ENCODE data around the gene P2RX7.
A peak's percentile ranks its signal among the peaks of the same experiment; 100 is the strongest.
"Not testable (repeated sequence)": the region's sequence is repeated elsewhere in the genome, so short reads cannot be mapped to it uniquely, and the experiment has no call there.

The P2RX7 gene

DNA sequence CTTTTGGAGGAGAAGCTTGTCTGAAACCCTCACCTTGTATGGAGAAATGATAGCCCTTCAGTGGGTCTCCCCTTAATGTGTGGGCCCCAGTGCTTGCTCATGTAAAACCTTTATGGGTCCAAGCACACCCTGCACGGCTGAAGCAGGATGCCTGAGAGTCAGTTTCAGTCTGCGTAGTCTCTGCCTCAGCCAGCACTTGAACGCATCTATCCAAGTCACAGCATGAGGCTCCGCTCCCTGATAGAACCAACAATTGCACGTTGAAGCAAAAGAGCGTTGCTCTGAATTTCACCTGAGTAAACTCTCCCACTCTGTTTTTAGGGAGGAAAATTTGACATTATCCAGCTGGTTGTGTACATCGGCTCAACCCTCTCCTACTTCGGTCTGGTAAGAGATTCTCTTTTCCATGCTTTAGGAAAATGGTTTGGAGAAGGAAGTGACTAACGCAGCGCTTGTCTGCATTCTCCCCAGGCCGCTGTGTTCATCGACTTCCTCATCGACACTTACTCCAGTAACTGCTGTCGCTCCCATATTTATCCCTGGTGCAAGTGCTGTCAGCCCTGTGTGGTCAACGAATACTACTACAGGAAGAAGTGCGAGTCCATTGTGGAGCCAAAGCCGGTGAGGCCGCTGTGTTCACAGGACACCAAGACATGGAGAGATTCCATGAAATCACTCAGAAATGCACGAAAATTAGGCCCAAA is 44.3 kb downstream of the P2RX7 start:
- no peak for DNase-seq

DNA sequence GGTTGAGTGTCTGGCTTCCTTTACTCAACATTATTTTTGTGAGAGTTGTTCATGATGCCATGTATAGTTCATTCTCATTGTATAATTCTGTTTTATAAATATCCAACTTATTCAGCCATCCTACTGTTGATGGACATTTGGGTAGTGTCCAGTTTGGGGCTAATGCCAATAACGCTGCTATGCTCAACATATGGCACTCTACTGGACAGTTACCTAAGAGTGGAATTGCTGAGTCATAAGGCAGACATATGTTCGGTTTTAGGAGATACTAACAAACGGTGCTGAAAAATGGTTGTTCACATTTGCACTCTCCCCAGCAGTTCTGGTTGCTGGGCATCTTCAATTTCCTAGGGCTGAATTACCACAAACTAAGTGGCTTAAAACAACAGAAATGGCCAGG is 48.5 kb downstream of the P2RX7 start:
- DNase-seq, result no peak

DNA sequence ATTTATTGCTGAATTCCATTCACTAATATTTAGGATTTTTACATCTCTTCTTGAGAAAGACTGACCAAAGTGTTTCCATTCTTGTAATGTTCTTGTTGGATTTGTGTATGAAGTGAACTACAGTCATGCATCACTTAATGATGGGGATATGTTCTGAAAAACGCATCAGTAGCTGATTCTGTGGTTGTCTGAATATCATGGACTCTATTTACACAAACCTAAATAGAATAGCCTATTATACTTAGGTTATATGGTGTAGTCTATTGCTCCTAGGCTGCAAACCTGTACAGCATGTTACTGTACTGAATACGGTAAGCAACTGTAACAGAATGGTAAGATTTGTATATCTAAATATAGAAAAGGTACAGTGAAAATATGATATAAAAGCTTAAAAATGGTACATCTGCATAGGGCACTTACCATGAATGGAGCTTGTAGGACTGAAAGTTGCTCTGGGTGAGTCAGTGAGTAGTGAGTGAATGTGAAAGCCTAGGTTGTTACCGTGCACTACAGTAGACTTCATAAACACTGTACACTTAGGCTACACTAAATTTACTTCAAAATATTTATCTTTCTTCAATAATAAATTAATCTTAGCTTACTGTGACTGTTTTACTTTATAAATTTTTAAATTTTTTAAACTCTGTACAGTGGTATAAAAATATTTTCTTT is 49.7 kb downstream of the P2RX7 start:
- no peak for DNase-seq

DNA sequence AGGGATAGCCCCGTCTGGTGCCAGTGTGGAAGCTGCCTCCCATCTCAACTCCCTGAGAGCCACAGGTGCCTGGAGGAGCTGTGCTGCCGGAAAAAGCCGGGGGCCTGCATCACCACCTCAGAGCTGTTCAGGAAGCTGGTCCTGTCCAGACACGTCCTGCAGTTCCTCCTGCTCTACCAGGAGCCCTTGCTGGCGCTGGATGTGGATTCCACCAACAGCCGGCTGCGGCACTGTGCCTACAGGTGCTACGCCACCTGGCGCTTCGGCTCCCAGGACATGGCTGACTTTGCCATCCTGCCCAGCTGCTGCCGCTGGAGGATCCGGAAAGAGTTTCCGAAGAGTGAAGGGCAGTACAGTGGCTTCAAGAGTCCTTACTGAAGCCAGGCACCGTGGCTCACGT is 51.7 kb downstream of the P2RX7 start:
- no peak for DNase-seq

DNA sequence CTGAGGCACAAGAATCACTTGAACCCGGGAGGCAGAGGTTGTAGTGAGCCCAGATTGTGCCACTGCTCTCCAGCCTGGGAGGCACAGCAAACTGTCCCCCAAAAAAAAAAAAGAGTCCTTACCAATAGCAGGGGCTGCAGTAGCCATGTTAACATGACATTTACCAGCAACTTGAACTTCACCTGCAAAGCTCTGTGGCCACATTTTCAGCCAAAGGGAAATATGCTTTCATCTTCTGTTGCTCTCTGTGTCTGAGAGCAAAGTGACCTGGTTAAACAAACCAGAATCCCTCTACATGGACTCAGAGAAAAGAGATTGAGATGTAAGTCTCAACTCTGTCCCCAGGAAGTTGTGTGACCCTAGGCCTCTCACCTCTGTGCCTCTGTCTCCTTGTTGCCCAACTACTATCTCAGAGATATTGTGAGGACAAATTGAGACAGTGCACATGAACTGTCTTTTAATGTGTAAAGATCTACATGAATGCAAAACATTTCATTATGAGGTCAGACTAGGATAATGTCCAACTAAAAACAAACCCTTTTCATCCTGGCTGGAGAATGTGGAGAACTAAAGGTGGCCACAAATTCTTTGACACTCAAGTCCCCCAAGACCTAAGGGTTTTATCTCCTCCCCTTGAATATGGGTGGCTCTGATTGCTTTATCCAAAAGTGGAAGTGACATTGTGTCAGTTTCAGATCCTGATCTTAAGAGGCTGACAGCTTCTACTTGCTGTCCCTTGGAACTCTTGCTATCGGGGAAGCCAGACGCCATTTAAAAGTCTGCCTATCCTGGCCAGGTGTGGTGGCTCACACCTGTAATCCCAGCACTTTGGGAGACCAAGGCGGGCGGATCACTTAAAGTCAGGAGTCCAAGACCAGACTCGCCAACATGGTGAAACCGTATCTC is 52.6 kb downstream of the P2RX7 start:
- no peak for DNase-seq

DNA sequence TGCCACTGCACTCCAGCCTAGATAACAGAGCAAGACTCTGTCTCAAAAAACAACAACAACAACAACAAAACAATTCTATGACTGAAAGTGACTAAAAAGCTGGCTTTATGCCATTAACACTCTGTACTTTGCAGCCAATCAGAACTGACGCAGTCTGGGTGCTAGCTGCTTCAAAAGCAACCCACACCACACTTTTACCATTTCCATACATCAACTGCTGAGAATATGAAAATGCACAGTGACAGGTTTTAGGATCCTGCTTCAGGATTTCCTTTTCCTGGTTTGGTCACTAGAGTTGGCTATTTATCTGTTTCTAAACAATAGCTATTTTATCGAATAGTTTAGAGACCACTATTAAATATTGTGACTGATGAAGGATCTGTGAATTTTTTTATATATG is 54.1 kb downstream of the P2RX7 start:
- DNase-seq, result no peak

DNA sequence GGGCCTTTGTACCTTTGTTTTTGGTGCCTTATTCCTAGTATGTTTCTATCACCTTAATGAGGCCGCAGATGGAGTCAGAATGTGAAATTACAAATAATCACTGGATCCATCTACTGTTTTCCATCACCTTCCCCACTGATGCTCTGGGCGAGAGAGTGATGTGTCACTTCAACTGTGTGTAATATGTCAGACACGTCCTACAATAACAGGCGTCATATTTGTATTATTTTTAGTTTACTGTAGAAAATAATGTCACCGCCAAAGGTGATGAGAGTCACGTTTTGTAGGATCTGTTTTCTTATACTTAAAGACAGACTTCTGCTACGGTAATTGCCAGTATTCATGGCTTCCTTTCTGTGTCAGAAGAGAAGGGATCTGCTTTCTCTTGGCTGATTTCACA is 54.8 kb downstream of the P2RX7 start:
- DNase-seq, result no peak

DNA sequence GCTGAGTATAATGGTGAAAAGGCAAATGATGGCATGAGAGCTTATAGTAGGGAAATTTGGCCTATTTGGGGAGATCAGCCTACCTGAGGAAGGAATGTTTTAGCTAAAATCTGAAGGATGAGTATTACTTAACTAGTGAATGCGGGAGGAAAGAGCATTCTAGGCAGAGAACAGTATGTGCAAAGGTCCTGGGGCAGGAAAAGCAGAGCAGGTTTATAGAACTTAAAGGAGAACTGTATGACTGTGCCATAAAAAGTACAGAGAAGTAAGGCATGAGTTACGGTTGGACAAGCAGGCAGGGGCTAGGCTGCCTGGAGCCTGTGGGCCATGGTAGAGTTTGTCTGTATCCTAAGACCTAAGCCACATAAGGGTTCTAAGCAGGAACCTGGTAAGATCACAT is 55.6 kb downstream of the P2RX7 start:
- no peak for DNase-seq

DNA sequence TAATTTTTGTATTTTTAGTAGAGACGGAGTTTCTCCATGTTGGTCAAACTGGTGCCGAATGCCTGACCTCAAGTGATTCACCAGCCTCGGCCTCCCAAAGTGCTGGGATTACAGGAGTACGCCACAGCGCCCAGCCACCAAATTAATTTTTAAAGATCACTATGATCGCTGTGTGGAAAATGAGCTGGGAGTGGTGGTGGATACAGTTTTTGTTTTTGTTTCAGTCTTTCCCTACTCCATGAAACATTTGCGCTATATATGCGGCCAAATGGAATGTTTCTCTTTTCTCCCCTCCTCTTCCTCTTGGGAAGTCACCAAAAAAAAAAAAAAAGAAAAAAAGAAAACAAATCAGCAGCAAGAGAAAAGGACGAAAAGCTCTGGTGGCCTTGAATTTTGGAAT is 56.5 kb downstream of the P2RX7 start:
- no peak for DNase-seq

DNA sequence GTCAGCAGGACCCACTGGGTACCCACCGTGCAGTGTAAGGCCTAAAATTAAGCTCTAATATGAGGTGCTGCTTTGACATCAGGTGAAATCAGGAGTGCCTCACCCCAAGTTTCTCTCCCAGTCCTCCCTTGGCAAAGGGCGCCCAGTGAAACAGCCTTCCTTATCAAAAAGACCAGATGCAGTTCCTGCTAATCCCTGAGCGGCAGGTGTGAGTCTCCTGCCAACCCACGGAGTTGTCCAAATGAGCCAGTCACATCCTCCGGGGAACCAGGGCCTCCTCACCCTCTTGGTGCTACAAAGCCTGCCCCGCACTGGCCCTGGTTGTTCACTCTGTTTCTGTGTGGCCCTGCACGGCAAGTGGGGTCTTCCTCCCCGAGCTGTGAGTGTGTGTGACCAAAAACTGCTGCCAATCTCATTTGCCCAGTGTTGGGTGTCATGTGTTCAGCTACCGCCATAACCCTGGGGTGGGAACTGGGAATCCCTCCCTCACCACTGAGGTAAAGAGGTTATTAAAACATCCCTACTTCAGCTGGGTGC is 57.0 kb downstream of the P2RX7 start:
- DNase-seq, result no peak

DNA sequence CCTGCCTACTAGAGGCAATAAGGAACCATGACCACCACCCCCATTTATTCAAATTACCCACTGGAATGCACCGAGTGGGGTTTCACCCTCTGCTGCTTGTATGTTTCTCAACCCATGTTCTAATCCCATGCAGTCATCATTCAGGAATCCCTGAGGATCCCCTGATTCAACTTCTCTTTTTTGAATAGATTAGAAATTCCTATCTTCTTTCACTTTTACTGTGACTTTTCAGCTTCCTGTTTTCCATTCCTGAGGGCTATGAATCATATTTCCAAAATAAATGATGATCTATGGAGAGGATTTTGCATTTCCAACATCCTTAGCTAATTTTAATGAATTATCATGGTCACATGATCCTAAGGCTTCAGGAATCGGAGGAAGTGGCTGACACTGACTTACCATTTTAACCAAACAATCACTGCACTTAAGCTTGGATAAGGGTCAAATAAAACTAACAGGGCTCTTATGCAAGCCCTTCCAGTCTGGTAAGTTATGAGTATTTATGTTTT is 57.9 kb downstream of the P2RX7 start:
- DNase-seq, result no peak

DNA sequence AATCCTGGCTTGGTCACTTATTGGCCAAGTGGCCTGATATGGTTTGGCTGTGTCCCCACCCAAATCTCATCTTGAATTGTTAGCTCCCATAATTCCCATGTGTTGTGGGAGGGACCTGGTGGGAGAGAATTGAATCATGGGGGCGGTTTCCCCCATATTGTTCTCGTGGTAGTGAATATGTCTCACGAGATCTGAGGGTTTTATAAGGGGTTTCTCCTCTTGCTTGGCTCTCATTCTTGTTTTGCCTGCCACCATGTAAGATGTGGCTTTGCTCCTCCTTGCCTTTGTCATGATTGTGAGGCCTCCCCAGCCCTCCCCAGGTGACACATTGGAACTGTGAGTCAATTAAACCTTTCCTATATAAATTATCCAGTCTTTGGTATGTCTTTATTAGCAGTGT is 58.5 kb downstream of the P2RX7 start:
- DNase-seq, result no peak

DNA sequence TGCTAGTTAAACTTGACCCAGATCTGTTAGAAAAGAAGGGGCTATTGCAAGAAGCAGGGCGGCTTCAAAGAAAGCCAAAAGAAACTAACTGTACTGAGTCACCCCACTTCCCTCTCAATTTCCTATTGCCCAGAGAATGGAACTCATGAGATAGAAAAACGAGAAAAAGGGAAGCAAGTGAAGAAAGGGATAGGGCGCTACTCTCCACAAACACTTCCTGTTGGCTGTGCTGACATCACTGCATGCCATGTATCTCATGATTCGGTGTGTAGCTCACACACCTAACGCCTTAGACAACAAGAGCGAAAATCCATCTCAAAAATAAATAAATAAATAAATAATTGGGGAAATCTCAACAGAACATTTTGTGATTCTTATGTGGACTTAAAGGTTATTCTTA is 64.2 kb downstream of the P2RX7 start:
- DNase-seq, result no peak

DNA sequence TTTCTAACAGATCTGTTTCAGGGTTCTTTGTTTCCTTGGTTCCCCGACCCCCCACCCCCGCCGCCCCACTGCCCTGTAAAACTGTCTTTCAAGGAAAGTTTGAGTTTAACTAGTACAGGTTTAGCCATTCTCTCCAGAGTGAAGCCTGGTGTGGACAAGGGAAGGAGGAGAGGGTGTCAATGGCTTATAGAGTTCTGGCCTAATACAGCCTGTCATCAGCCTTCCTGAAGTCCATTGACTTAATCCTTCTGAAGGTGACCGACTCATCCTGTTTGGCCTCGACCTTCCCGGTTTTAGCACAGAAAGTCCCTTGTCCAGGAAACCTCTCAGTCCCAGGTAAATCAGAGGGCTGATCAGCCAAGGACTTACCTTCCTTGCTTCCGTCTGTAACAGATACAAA is 66.3 kb downstream of the P2RX7 start:
- DNase-seq, result no peak

DNA sequence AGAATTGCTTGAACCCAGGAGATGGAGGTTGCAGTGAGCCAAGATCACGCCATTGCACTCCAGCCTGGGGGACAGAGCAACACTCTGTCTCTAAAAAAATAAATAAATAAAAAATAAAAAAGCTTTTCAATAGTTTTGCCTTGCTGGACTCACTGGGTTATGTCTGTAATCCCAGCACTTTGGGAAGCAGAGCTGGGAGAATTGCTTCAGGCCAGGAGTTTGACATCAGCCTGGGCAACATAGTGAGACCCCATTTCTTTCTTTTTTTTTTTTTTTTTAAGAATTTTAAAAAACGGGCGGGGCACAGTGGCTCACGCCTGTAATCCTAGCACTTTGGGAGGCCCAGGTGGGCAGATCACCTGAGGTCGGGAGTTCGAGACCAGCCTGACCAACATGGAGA is 68.5 kb downstream of the P2RX7 start:
- not testable (repeated sequence) for DNase-seq

DNA sequence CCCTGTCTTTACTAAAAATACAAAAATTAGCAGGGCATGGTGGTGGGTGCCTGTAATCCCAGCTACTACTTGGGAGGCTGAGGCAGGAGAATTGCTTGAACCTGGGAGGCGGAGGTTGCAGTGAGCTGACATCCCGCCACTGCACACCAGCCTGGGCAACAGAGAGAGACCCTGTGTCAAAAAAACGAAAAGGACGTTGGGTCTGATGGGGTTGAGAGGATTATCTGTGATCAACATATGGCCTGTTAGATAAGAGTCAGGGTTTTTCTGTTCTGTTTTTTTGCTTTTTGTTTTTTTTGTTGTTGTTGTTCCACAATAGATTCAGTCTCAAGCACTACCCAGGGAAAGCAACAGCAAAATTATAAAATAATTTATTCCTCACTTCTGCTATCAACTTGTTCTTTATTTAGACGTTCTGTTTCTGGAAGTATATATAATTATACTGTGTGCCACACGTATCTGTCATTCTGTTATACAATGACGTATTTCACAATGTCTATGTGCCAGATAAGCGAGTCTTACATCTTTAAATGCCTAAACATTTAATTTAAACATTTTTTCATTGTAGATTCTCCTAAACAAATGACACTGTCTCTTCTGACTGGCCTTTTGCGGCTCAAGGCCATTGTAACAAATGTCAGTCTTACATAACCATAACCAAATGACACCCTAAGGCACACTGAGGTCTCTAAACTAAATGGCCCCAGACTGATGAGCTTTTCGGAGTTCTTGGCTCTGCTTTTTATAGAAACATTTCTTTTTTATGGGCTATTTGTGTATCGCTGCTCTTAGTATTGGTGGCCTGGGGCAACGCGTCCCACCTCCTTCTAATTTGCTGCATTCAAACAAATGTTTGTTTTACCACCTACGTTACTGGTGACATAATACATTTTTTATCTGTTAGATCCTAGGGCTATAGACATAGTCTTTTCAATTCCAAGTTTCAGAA is 70.0 kb downstream of the P2RX7 start:
- DNase-seq, result no peak

DNA sequence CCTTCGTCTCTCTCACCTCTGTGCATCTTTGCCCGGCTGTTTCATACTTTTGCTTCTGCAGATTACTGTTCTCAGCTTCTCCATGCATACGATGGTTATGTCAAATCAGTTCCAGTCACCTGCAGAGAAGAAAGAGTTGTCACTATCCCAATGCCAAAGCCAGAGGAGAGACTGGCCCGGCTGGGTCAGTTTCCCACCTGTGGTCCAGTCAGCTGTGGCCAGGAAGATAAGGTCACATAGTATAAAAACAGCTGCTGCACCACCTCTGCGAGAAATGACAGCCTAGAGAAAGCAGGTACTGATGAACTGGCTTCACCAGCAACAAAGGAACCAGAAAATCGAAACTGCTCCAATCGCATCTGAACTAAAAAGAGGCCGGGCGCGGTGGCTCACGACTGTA is 70.8 kb downstream of the P2RX7 start:
- DNase-seq, result no peak

DNA sequence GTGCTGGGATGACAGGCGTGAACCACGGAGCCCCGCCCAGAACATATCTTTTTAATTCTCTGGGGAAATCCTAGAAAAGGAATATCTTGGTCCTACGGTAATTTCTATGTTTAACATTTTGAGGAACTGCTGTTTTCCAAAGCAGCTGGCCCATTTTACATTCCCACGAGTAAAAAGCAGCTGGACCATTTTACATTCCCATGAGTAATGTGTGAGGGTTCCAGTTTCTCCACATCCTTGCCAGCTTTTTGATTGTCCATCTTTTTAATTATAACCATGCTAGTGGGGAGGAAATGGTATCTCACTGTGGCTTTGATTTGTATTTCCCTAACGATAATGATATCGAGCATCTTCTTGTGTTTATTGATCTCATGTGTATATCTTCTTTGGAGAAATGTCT is 72.8 kb downstream of the P2RX7 start:
- DNase-seq, result no peak

DNA sequence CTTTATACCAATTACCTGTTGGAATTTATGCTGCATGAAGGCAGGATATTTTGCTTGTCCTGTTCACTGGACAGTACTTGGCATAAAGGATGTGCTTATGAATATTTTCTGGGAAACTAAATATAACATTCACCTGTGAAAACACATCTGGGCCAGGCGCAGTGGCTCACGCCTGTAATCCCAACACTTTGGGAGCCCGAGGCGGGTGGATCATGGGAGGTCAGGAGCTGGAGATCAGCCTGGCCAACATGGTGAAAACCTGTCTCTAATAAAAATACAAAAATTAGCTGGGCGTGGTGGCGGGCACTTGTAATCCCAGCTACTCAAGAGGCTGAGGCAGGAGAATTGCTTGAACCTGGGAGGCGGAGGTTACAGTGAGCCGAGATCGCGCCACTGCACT is 75.9 kb downstream of the P2RX7 start:
- DNase-seq, result not testable (repeated sequence)

DNA sequence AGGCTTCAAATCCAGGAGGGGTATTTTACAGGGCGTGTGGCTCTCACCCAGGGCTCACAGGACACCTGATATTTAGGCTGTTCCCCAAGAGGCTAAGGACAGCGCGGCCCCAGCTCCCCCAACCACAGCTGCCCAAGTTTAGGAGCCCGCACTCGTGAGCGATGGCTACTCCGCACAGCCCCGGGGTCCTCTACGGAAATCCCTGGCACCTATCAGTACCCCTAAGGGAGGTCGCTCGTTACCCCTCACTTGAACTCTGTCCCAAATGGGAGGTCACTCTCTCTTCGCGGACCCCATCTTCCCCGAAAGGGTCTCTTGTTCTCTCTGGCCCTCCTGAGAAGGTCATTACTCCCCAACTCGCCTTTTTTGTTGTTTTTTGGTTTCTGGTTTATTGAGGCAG is 76.5 kb downstream of the P2RX7 start:
- no peak for DNase-seq

DNA sequence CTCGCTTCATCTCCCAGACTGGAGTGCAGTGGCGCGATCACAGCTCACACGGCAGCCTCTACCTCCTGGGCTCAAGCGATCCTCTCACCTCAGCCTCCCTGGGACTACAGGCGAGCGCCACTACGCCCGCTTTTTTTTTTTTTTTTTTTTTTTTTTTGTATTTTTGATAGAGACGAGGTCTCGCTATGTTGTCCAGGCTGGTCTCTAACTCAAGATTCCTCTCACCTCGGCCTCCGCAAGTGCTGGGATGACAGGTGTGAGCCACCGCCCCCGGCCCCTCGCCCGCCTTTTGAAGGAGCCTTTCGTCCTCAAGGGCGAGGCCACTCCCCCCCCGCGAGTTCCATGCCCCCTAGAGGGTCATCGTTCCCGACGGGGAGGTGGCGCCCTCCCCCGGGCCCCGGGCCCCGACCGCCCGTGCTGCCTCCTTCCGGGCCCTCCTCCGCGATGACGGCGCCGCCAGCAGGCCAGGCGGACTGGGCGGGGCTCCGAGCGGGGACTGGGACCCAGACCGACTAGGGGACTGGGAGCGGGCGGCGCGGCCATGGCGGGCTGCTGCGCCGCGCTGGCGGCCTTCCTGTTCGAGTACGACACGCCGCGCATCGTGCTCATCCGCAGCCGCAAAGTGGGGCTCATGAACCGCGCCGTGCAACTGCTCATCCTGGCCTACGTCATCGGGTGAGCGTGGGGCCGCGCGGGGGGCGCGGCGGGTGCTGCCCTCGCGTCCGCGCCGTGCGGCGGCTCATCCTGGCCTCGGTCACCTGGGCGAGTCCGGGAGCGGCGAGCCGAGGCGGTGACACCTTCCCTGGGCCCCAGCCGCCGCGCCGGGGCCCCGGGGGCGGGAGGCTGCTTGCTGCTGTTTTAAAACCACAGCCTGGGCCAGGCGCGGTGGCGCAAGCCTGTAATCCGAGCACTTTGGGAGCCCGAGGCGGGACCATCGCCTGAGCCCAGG is 77.2 kb downstream of the P2RX7 start, which contains the start of gene P2RX4:
Gene P2RX4, plus strand, starts transcription at position 506 of the 949 bp plus-strand sequence. Its CDS starts 36 bp downstream, at position 542.
- DNase-seq, result peak; percentile 72 to 77
